Smooth muscle cell (in vitro differentiated cells): ENCODE measurements around the gene FNDC11. TPM values are rescaled to one million over a fixed set of nuclear protein-coding genes. Genes with fewer than 3 reads are reported as not detected.

ENCODE experiments used
- DNase-seq: peaks from one replicate; lab custom pipeline; 2025; ENCODE audit not compliant: unreplicated experiment; lab: John Stamatoyannopoulos, UW
- H2AFZ ChIP-seq: fragments of 200-600 bp; sonication (generic); 2 replicates; pipeline ENCODE4 v1.6.0; 2016; ENCODE audit warnings: antibody characterized with exemption, low read depth, mild to moderate bottlenecking
- H3F3A ChIP-seq: fragments of 200-600 bp; sonication (generic); 2 replicates; pipeline ENCODE4 v1.6.0; 2017; ENCODE audit warnings: antibody characterized with exemption, low read depth
- H3K27ac ChIP-seq: fragments of 200-600 bp; sonication (generic); 2 replicates; pipeline ENCODE4 v1.5.1; 2016; ENCODE audit warnings: low read depth, mild to moderate bottlenecking
- H3K27me3 ChIP-seq: fragments of 200-600 bp; sonication (generic); 2 replicates; pipeline ENCODE4 v1.6.1; 2016; ENCODE audit warnings: low read depth, mild to moderate bottlenecking
- H3K36me3 ChIP-seq: fragments of 200-600 bp; sonication (generic); 2 replicates; pipeline ENCODE4 v1.5.1; 2016; ENCODE audit warnings: low read depth
- H3K4me1 ChIP-seq: fragments of 200-600 bp; sonication (generic); 2 replicates; pipeline ENCODE4 v1.5.1; 2016; ENCODE audit warnings: low read depth
- H3K4me2 ChIP-seq: fragments of 200-600 bp; sonication (generic); 2 replicates; pipeline ENCODE4 v1.6.0; 2016; ENCODE audit warnings: mild to moderate bottlenecking
- H3K4me3 ChIP-seq: fragments of 200-600 bp; sonication (generic); 2 replicates; pipeline ENCODE4 v1.5.1; 2016; ENCODE audit warnings: mild to moderate bottlenecking
- H3K79me2 ChIP-seq: fragments of 200-600 bp; sonication (generic); 2 replicates; pipeline ENCODE4 v1.6.0; 2016; ENCODE audit warnings: low read depth, mild to moderate bottlenecking
- H3K9ac ChIP-seq: fragments of 200-600 bp; sonication (generic); 2 replicates; pipeline ENCODE4 v1.6.0; 2016; ENCODE audit warnings: low read depth
- H3K9me3 ChIP-seq: fragments of 200-600 bp; sonication (generic); replicated peaks from 2 replicates; pipeline ENCODE4 v1.5.1; 2016; ENCODE audit warnings: low read depth
- H4K20me1 ChIP-seq: fragments of 200-600 bp; sonication (generic); 2 replicates; pipeline ENCODE4 v1.6.0; 2016; ENCODE audit warnings: low read depth
- WGBS: methylation state at CpG from one replicate; pipeline ENCODE4 v1.1.7; 2016; ENCODE audit warnings: low lambda C conversion rate; 5-methylcytosine and 5-hydroxymethylcytosine counted together
- polyA plus RNA-seq: library from polyadenylated mRNA; unstranded; fragments of >200 nt; fragmentation: Nextera tagmentation; extraction: Ambion mirVana; gene quantifications from 2 replicates; pipeline ENCODE4 v1.2.1, GENCODE V29; 2016
- total RNA-seq: library from RNA; depleted of rRNA; stranded (reverse); fragments of >200 nt; gene quantifications from 2 replicates; pipeline ENCODE4 v1.2.3, GENCODE V29; 2014
- TF ChIP-seq, protein P1 (sequence below): fragments of 200-600 bp; sonication (generic); IDR thresholded peaks from 2 replicates; pipeline ENCODE4 v1.5.1; 2017; ENCODE audit warnings: borderline replicate concordance, mild to moderate bottlenecking, antibody characterized with exemption; ENCODE audit not compliant: insufficient read depth, poor library complexity, severe bottlenecking

Gene FNDC11
- total and polyA plus RNA-seq, 2 experiments from 2014 or later: 0.72 to 3.6 TPM

DNA sequence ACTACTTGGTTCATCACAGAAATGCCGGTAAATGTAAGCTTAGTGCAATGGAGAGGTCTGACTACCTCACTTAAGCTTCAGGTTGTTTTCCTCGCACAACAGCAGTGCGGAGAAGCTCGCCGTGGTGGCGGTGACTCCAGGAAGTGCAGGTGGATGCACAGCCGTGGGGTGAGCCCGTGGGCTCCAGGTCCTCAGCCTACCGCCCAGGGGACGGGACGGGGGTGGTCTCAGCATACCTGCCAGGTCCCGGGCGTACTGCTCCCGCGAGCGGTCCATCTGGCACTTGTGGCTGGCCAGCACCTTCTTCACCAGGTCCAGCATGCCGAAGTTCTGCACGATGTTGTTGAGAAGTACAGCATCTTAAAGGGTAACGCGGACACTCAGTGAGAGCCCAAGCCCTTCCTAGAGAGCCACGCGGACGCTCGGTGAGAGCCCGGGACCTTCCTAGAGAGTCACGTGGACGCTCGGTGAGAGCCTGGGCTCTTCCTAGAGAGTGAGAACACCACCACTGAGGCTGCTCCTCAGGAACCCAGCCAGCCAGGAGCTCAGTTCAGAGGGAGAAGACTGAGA lies 37.9 kb downstream of the FNDC11 start:
- H3K36me3 ChIP-seq: no peaks in the 10 kb centered on the region
- no peaks in the 10 kb centered on the region for H3K27me3 ChIP-seq
- H3K9ac ChIP-seq: no peak overlapping the region
- no peak overlapping the region for H3K4me3 ChIP-seq
- H3F3A ChIP-seq: no peaks in the 10 kb centered on the region
- no peak overlapping the region for H2AFZ ChIP-seq
- H3K79me2 ChIP-seq: no peaks in the 10 kb centered on the region
- H3K4me2 ChIP-seq: no peak overlapping the region
- WGBS: 98% methylated on average over 27 of the region's 28 CpGs
- H3K9me3 ChIP-seq: no peaks in the 10 kb centered on the region
- H4K20me1 ChIP-seq: no peaks in the 10 kb centered on the region
- no peak for DNase-seq
- no peak overlapping the region for H3K27ac ChIP-seq
- H3K4me1 ChIP-seq: no peaks in the 10 kb centered on the region
- TF ChIP-seq, protein P1, sequence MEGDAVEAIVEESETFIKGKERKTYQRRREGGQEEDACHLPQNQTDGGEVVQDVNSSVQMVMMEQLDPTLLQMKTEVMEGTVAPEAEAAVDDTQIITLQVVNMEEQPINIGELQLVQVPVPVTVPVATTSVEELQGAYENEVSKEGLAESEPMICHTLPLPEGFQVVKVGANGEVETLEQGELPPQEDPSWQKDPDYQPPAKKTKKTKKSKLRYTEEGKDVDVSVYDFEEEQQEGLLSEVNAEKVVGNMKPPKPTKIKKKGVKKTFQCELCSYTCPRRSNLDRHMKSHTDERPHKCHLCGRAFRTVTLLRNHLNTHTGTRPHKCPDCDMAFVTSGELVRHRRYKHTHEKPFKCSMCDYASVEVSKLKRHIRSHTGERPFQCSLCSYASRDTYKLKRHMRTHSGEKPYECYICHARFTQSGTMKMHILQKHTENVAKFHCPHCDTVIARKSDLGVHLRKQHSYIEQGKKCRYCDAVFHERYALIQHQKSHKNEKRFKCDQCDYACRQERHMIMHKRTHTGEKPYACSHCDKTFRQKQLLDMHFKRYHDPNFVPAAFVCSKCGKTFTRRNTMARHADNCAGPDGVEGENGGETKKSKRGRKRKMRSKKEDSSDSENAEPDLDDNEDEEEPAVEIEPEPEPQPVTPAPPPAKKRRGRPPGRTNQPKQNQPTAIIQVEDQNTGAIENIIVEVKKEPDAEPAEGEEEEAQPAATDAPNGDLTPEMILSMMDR: no peak

DNA sequence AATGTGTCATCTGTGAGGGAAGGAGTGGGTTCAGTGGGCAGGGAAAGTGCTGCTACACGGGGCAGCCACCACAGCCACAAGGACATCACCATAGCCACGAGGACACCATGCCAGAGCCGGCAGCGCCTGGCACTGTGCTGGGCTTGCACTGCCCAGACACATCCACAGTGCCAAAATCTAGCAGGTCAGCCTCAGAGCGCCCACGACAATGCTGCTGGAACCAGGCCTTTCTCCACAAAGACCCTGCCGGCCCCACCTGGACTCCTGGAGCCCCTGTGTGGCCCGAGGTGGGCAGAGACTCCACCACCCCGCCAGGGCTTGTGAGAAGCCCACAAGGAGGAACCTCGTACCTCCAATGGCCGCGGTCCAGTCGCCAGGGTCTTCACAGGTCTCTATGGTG lies 38.7 kb downstream of the FNDC11 start:
- 96% methylated on average over 13 of the region's 13 CpGs for WGBS
- no peak for DNase-seq
- TF ChIP-seq, protein P1: no peak

DNA sequence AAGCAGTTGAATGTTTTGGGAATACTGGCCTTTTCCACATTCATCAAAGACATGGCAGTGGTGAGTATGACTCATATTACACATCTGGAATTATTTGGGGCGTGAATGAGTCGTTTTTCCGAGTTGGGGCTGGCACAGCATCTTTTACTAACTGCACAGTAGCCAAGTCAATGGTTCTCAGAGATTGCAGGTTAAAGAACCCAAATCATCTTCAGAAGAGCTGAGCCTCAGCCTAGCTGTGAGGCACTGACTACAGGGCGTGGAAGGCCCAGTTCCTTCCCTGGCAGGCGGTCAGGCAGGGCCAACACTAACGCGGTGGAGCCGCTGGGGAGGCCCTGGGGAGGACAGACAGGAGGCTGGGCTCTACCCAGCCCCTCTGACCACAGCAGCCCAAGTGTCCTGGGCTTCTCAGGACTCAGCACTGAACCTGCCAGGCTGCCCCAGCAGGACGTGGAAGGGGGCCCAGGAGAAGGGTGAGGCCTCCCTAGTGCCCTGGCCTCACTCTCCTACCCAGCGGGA lies 40.1 kb downstream of the FNDC11 start:
- H3F3A ChIP-seq: no peaks in the 10 kb centered on the region
- H3K4me1 ChIP-seq: no peaks in the 10 kb centered on the region
- no peaks in the 10 kb centered on the region for H3K27me3 ChIP-seq
- no peak for DNase-seq
- no peaks in the 10 kb centered on the region for H3K9me3 ChIP-seq
- H3K79me2 ChIP-seq: no peaks in the 10 kb centered on the region
- no peaks in the 10 kb centered on the region for H4K20me1 ChIP-seq
- H3K27ac ChIP-seq: no peak overlapping the region
- H3K36me3 ChIP-seq: no peaks in the 10 kb centered on the region
- no peak overlapping the region for H2AFZ ChIP-seq
- no peak overlapping the region for H3K9ac ChIP-seq
- no peak overlapping the region for H3K4me2 ChIP-seq
- WGBS: 81% methylated on average over 10 of the region's 10 CpGs
- TF ChIP-seq, protein P1: no peak
- H3K4me3 ChIP-seq: no peak overlapping the region

More for the DNA sequence above, 38.7 kb downstream of the FNDC11 start:
- Histone ChIP-seq H3K27ac (no peak overlapping the region), H2AFZ (no peak overlapping the region), H3K9me3 (no peaks in the 10 kb centered on the region), H3K79me2 (no peaks in the 10 kb centered on the region), H3K4me1 (no peaks in the 10 kb centered on the region), H3K27me3 (no peaks in the 10 kb centered on the region), H3K9ac (no peak overlapping the region), H3K36me3 (no peaks in the 10 kb centered on the region), H4K20me1 (no peaks in the 10 kb centered on the region), H3F3A (no peaks in the 10 kb centered on the region), H3K4me2 (no peak overlapping the region), H3K4me3 (no peak overlapping the region)
